GM13976 (cell line): ENCODE results near the gene TWSG1.

Experiments used
- DNase-seq: peaks from one replicate; pipeline ENCODE4 v3.0.0; 2012; ENCODE audit warnings: low spot score
- CTCF ChIP-seq: IDR thresholded peaks from 2 replicates; pipeline ENCODE4 v1.5.1; 2012; ENCODE audit warnings: borderline replicate concordance, mild to moderate bottlenecking; ENCODE audit not compliant: insufficient read depth; ENCODE audit errors: extremely low read depth, missing control alignments, control extremely low read depth
- in situ Hi-C: fragments of 300-500 bp; cut with MboI; formaldehyde crosslinking; loops from one replicate; pipeline ENCODE4 v1.12.0; 2022; ENCODE audit warnings: low sequenced_read_pairs, mixed read lengths, inconsistent platforms; ENCODE audit not compliant: unreplicated experiment

Gene TWSG1

GRCh38 chr18:9356976-9357375, 22.4 kb downstream of the TWSG1 start:
- DNase-seq = no peak
- in situ Hi-C loops = no loop called here
- TF ChIP-seq CTCF = no peak

- no peak for DNase-seq
- in situ Hi-C loops = no loop called here
- no peak for TF ChIP-seq CTCF
Observed at GRCh38 chr18:9359796-9360195, 25.2 kb downstream of the TWSG1 start.

DNA sequence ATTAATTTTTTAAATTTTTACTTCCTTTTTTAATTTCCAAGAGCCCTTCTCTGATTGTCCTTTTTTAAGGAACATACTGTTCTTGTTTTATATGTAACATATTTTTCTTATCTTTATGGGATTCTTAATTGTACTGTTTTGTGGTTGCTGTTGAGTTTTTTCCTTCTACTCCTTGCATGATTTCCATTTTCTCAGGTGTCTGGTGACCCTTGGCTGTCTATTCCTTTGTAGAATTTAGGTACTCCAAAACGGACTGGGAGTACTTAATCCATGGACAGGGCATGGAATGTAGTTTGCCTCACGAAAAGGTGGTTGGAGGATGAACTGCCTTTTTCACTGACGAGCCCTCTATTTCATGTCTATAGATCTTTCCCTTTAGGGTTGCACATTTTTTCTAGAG, 26.6 kb downstream of the TWSG1 start:
- in situ Hi-C loops = no loop called here
- DNase-seq = no peak
- TF ChIP-seq CTCF = no peak

DNA sequence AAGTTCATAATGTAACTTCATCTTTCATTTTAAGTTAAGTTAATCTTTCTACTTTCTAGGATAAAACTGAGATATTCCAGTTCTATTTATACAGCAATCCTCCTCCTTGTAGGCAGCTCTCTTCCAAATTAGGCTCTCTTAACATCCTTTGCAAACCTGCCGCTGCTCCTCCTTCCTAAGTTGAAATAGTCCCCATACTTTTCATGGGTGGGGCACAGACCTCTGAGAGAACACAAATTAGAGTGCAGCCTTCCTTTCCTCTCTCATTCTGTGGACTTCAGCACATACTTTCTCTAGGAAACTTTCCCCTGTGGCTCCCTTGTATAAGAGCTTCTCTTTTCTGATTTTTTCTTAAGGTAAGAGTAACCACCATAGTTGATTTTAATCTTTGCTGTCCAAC, 28.3 kb downstream of the TWSG1 start:
- TF ChIP-seq CTCF = no peak
- in situ Hi-C loops = no loop called here
- DNase-seq = no peak

GRCh38 chr18:9364242-9364641, 29.7 kb downstream of the TWSG1 start:
- in situ Hi-C loops = no loop called here

GRCh38 chr18:9365406-9365805, 30.8 kb downstream of the TWSG1 start:
- TF ChIP-seq CTCF = no peak
- in situ Hi-C loops = no loop called here
- no peak for DNase-seq

More at GRCh38 chr18:9364242-9364641, 29.7 kb downstream of the TWSG1 start:
- TF ChIP-seq CTCF = no peak
- DNase-seq = no peak
